NOMO-1 treated with dmso at 0.1 percent for 144 hours (cell line): ENCODE measurements around the gene SPG7.
"Not testable (repeated sequence)": the region's sequence is repeated elsewhere in the genome, so short reads cannot be mapped to it uniquely, and the experiment has no call there.

Experiments
- DNase-seq: peaks from one replicate; lab custom pipeline; 2025; ENCODE audit not compliant: unreplicated experiment; lab: John Stamatoyannopoulos, UW

The SPG7 gene

DNA sequence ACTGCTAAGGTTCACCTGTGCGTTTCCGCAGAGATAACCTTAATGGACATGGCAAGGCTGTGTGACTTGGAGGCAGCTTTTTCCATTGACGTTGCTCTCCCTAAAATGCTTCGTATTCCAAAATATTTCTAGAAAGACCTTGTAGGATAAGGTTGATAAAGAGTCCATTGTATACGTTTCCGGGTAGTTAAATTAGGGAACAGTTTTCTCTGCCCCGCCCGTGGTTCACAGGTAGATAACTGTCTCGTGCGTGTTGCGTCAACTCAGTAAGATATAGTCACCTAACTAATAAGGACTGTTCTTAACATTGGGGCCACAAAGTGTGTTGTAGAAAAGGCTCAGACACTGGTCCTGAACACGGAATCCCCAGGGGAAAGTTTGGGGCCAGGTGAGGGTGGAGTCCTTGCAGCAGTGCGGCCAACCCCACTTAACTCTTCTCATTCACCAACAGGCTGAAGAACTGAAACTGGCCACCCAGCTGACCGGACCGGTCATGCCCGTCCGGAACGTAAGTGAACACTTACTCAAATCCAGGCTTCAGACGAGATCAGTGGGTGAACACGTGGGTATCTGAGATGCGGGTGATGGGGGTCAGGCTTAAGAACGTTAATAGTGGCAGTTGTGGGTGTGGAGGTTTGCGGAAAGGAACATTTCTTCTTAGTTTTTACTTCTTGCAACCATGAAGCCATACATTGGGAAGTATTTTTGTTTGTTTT is 53.8 kb downstream of the SPG7 start:
- no peak for DNase-seq

DNA sequence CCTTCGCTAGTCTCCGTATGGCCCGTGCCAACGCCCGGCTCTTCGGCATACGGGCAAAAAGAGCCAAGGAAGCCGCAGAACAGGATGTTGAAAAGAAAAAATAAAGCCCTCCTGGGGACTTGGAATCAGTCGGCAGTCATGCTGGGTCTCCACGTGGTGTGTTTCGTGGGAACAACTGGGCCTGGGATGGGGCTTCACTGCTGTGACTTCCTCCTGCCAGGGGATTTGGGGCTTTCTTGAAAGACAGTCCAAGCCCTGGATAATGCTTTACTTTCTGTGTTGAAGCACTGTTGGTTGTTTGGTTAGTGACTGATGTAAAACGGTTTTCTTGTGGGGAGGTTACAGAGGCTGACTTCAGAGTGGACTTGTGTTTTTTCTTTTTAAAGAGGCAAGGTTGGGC is 54.7 kb downstream of the SPG7 start:
- DNase-seq, result no peak

DNA sequence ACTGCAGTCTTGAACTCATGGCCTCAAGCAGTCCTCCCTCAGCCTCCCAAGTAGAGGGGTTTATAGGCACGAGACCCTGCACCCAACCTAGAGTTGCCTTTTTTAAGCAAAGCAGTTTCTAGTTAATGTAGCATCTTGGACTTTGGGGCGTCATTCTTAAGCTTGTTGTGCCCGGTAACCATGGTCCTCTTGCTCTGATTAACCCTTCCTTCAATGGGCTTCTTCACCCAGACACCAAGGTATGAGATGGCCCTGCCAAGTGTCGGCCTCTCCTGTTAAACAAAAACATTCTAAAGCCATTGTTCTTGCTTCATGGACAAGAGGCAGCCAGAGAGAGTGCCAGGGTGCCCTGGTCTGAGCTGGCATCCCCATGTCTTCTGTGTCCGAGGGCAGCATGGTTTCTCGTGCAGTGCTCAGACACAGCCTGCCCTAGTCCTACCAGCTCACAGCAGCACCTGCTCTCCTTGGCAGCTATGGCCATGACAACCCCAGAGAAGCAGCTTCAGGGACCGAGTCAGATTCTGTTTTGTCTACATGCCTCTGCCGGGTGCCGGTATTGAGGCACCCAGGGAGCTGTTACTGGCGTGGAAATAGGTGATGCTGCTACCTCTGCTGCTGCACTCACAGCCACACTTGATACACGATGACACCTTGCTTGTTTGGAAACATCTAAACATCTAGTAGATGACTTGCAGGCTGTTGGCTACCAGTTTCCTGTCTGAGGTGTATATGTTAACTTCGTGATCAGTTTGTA is 55.6 kb downstream of the SPG7 start:
- no peak for DNase-seq

DNA sequence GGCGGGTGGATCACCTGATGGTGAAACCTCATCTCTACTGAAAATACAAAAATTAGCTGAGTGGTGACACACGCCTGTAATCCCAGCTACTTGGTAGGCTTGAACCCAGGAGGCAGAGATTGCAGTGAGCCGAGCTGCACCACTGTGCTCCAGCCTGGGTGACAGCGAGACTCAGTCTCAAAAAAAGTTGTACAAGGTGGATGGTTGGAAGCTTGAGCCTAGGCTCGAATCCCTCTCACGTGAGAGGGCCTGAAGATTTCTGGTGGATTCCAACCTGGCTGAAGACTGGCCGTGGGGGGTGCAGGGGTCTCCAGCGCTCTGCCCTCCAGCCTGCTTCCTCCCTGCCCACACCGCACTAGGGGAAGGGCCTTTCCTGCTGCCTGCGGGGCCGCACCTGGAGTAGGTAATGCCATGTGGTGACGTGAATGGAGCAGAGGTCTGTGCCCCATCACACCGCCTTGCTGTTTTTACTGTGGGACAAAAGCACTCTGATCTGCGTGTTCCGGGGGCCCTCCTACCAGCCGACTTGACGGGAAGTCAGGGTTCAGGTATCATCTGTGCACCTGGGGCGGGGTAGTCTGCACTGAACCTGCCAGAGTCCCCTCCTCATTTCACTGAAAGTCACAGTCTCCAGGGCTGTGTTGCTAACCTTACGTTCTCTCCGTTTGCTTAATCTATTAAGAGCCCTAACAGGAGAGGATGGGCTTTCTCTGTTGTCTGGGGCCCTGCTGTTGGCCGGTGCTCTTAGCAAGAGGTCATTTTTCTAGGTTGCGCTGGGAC is 56.5 kb downstream of the SPG7 start:
- DNase-seq, result no peak

DNA sequence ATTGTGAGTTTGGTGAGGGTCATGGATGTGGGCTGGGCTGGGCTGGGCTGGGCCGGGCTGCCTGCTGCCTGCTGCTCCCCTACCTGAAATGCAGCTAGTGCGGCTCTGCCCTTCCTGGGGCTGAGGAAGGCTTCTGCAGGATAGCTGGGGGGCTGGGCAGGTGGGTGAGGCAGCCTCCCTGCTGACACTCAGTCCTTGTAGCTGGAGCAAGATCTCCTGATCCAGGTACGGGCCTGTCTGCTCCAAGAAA is 57.0 kb downstream of the SPG7 start:
- DNase-seq, result no peak

GRCh38 chr16:89565506-89566372 is 57.5 kb downstream of the SPG7 start:
- peak; percentile 25 for DNase-seq

DNA sequence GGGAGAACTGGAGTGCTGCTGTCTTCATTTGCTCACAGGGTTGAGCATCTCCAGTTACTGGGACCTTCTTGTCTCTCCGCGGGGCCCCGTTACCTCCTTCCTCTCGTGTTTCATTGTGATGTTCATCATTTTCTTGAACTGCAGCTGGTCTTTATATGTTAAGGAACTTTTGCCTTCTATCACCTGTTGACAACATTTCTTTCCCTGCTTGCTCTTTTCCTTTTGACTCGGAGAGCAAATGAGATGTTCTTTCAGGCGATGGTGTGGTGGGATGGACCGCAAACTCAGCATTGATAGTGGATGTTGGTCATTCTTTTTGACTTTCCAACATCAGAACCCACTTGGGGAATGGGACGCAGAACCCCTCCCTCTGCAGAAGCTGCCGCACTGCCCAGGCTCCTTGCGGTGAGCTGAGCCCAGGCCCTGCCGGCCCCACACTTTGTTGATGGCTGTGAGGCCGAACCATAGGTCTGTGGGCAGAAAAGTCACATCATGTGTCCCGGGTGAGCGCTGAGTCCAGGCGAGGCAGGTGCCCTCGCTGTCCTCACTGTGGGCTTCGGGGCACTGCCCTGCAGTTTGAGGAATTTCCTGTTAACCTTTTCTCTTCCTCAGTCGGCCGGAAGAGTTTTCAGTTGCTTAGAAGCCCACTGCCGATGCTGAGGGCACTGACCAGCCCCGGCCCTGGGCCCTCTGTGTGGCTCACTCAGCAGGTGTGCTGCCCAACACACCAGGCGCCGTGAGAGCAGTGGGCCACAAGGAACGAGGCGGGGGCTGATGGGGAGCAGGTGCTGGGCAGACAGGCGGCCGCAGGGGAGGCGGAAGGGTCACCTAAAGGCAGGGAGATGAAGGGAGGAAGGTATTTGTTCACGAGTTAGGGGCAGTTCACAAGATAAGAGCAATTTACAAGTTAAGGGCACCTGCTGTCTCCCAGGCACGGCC is 59.7 kb downstream of the SPG7 start:
- DNase-seq, result no peak

GRCh38 chr16:89569506-89570341 is 61.5 kb downstream of the SPG7 start:
- DNase-seq, result no peak

DNA sequence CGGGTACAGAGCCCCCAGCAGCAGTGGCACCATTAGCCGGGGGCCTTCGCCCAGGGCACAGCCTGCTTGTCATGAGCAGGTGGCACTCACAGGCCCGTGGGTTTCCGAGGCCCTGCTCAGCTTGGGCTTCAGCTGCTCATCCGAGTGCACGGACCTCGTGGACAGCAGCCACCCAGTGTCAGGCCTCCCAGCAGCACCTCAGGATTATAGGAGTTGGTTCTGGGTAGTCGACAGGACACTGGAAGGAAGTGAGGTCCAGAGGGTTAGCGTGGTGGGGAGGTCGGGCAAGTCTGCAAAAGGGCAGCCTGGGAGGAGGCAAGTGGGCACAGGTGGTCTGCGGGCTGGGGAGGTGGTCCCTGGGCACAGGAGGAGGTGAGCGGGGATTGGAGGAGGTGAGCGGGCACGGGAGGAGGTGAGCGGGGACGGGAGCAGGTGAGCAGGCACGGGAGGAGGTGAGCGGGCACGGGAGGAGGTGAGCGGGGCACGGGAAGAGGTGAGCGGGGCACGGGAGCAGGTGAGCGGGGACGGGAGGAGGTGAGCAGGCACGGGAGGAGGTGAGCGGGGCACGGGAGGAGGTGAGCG is 62.2 kb downstream of the SPG7 start:
- no peak for DNase-seq

- not testable (repeated sequence) for DNase-seq
These were observed 62.9 kb downstream of the SPG7 start for GRCh38 chr16:89570983-89571598.

DNA sequence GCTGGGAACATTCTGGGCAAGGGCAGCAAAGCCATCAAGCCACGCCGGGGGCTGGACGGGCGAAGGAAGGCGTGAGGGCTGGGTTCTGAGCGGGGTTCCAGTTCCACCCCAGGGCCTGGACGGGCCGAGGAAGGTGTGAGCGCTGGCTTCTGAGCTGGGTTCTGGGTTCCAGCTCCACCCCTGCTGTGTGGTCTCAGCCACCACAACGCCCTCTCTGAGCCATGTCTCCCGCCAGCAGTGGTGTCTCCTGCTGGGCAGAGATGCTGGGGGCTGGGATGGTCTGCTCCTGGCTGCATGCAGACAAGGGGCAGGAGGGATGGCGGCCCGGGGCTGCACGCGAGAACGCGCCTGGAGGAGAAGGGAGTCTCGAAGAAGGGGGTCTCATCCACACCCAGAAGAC is 63.4 kb downstream of the SPG7 start:
- DNase-seq, result no peak

- no peak for DNase-seq
These were observed 63.9 kb downstream of the SPG7 start for GRCh38 chr16:89572073-89572484.

DNA sequence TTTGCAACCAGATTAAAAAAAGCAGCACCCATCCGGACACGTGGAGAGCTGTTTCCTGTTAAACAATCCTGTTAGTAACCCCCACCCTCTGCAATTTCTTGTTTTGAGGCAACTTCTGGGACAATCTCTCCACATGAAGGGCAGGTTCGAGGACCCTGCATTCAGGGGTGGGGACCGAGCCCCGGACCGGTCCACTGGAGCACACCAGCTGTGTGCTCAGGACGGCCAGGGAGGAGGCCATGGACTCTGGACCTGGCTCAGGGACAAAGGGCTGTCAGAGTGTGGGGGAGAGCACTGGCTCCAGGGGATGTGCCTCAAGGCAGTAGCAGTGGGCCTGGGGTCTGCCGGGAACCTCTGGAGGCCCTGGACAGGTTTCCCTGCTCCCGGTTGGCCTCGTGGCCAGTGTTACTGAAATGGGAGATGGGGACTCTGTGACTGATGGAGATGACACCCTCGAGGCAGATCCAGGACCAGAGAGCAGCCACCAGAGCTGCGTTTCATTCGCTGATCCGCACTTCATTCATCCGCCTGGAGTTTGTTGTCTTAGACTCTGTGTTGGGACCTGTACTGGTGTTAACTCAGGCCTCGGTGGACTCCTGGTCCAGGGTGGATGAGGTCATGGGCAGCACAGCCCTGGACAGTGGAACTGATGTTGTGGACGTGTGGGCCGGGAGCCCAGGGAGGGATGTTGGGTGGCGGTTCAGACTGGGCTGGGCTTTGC is 64.4 kb downstream of the SPG7 start:
- no peak for DNase-seq

GRCh38 chr16:89573826-89574680 is 65.8 kb downstream of the SPG7 start:
- DNase-seq, result no peak

DNA sequence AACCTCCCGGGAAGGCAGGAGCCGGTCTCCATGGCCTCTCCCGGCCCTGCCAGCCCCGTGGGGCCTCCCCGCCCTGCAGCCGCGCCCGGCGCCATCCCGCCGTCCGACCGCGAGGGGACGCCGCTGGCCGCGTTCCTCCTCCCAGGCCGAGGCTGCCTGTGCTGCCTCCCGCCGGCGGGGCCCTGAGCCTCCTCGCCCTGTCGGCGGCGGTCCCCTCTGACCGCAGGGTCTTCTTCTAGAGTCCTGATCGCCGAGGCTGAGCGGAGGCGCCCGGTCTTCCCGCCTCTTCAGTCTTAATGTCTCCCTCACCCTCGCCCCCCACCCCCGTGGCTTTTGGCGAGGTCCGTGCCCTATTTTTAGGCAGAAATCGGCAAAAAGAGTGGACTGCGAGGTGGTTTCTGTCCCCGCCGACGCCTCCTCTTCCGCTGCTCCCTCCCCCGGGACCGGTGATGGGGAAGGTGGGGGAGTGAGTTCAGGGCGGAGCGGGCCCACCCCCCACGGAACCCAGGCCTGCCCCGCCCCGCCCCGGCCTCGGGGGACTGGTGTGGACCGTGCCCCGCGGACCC is 66.6 kb downstream of the SPG7 start:
- peak; percentile 37 for DNase-seq
